Esophagus muscularis mucosa (tissue), 4 donors: ENCODE data around the gene SPEG.

Experiments used
- EP300 ChIP-seq: sonication (generic); formaldehyde crosslinking; IDR thresholded peaks from one replicate; pipeline ENCODE4 v1.6.1; 2017; ENCODE audit warnings: antibody characterized with exemption
- POLR2A ChIP-seq: fragments of 450-650 bp; IDR thresholded peaks from one replicate; pipeline ENCODE4 v1.6.1; 2017; ENCODE audit warnings: antibody characterized with exemption, moderate library complexity, mild to moderate bottlenecking, low read depth
- POLR2AphosphoS5 ChIP-seq, 2 donors: sonication (generic); formaldehyde crosslinking; IDR thresholded peaks; one replicate each; pipeline ENCODE4 v1.6.1; 2017; ENCODE audit warnings: antibody characterized with exemption in 2 of 2
- TF ChIP-seq, protein P1 (sequence below), 3 experiments: fragments of 200-600 bp in 2 of 3; fragments of 450-650 bp in 1 of 3; sonication (generic) in 2 of 3; IDR thresholded peaks; one replicate each; pipeline ENCODE4 v1.5.1; 2017 to 2019; ENCODE audit warnings: antibody characterized with exemption in 3 of 3, mild to moderate bottlenecking in 2 of 3, moderate library complexity in 1 of 3

DNA sequence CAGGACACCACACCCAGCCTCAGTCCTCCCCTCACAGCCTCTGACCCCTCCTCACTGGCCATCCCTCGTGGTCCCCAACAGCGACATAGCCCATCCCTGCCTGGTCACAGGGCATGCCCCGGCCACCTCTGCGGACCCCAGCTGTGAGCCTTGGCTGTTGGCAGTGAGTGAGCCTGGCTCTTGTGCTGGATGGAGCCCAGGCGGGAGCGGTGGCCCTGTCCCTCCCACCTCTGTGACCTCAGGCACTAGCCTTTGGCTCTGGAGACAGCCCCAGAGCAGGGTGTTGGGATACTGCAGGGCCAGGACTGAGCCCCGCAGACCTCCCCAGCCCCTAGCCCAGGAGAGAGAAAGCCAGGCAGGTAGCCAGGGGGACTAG, 8.6 kb upstream of the SPEG start:
- TF ChIP-seq, protein P1, sequence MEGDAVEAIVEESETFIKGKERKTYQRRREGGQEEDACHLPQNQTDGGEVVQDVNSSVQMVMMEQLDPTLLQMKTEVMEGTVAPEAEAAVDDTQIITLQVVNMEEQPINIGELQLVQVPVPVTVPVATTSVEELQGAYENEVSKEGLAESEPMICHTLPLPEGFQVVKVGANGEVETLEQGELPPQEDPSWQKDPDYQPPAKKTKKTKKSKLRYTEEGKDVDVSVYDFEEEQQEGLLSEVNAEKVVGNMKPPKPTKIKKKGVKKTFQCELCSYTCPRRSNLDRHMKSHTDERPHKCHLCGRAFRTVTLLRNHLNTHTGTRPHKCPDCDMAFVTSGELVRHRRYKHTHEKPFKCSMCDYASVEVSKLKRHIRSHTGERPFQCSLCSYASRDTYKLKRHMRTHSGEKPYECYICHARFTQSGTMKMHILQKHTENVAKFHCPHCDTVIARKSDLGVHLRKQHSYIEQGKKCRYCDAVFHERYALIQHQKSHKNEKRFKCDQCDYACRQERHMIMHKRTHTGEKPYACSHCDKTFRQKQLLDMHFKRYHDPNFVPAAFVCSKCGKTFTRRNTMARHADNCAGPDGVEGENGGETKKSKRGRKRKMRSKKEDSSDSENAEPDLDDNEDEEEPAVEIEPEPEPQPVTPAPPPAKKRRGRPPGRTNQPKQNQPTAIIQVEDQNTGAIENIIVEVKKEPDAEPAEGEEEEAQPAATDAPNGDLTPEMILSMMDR (IDR thresholded peaks at IDR 0.05), result no peak
- no peak for TF ChIP-seq POLR2A
- TF ChIP-seq POLR2AphosphoS5 (IDR thresholded peaks at IDR 0.05), result peak; percentile 88 to 95
- no peak for TF ChIP-seq EP300
